ENCODE results near the gene ENTPD2. TPM values are rescaled to one million over a fixed set of nuclear protein-coding genes. Genes with fewer than 3 reads are reported as not detected.

Gene ENTPD2
- total RNA-seq, 2 experiments from 2014 or later: not detected

GRCh38 chr9:137045294-137046087 lies 8.4 kb downstream of the ENTPD2 start:
- Mint-ChIP-seq H3K27me3 (peaks cover 30% of the 10 kb centered on the region), H3K27ac (peak overlapping the region; percentile 54), H3K4me1 (peaks cover 19% of the 10 kb centered on the region), H3K4me3 (peak overlapping the region; percentile 70), H3K36me3 (ENCODE audit: low read depth) (no peaks in the 10 kb centered on the region), H3K9me3 (no peaks in the 10 kb centered on the region)
- DNase-seq: no peak
- CTCF ChIA-PET: interaction anchor here (1.0 to 3.8 kb wide), 11 partner anchors 9 to 258 kb away, joined by 3 to 59 read pairs (median 5); partner anchors contain the start of genes ABCA2, AJM1, FUT7 and SAPCD2
- POLR2A ChIA-PET: no interaction called here

- Mint-ChIP-seq H3K27me3 (peaks cover 24% of the 10 kb centered on the region), H3K36me3 (ENCODE audit: low read depth) (no peaks in the 10 kb centered on the region), H3K4me1 (peaks cover 16% of the 10 kb centered on the region), H3K4me3 (peak overlapping the region; percentile 70), H3K9me3 (no peaks in the 10 kb centered on the region), H3K27ac (peak overlapping the region; percentile 54)
- POLR2A ChIA-PET: no interaction called here
- no peak for DNase-seq
- CTCF ChIA-PET: interaction anchor here (1.0 to 3.8 kb wide), 8 partner anchors 8 to 258 kb away, joined by 3 to 44 read pairs (median 4); partner anchors contain the start of genes ABCA2, AJM1 and SAPCD2
Measured at GRCh38 chr9:137044502-137045177, 9.2 kb downstream of the ENTPD2 start.

GRCh38 chr9:137044037-137044436 lies 9.8 kb downstream of the ENTPD2 start:
- H3K36me3 Mint-ChIP-seq (ENCODE audit: low read depth): no peaks in the 10 kb centered on the region
- POLR2A ChIA-PET: no interaction called here
- CTCF ChIA-PET: interaction anchor here (1.7 to 3.8 kb wide), 3 partner anchors 9 to 201 kb away, joined by 4 to 18 read pairs (median 12); partner anchors contain the start of gene AJM1
- no peak overlapping the region for H3K27ac Mint-ChIP-seq
- H3K9me3 Mint-ChIP-seq: no peaks in the 10 kb centered on the region
- peaks cover 21% of the 10 kb centered on the region for H3K27me3 Mint-ChIP-seq
- no peak for DNase-seq
- H3K4me1 Mint-ChIP-seq: peaks cover 13% of the 10 kb centered on the region
- no peak overlapping the region for H3K4me3 Mint-ChIP-seq

- H3K27ac Mint-ChIP-seq: no peak overlapping the region
- H3K4me3 Mint-ChIP-seq: no peak overlapping the region
- POLR2A ChIA-PET: no interaction called here
Measured at GRCh38 chr9:137042751-137043727, 10.8 kb downstream of the ENTPD2 start.

GRCh38 chr9:137041124-137041523 lies 12.7 kb downstream of the ENTPD2 start:
- peaks cover 10% of the 10 kb centered on the region for H3K4me1 Mint-ChIP-seq
- no peaks in the 10 kb centered on the region for H3K9me3 Mint-ChIP-seq
- peaks cover 6% of the 10 kb centered on the region for H3K27me3 Mint-ChIP-seq
- ChIA-PET CTCF (interaction anchor here (14.0 kb wide), 1 partner anchor 26 kb away, joined by 157 read pairs; the partner anchor contains the start of gene SAPCD2), POLR2A (no interaction called here)
- DNase-seq: no peak
- H3K36me3 Mint-ChIP-seq (ENCODE audit: low read depth): no peaks in the 10 kb centered on the region
- H3K27ac Mint-ChIP-seq: no peak overlapping the region
- no peak overlapping the region for H3K4me3 Mint-ChIP-seq

More at GRCh38 chr9:137042751-137043727, 10.8 kb downstream of the ENTPD2 start:
- CTCF ChIA-PET: interaction anchor here (2.2 to 3.8 kb wide), 2 partner anchors 8 to 13 kb away, joined by 12 to 18 read pairs; no protein-coding TSS in a partner anchor
- H3K36me3 Mint-ChIP-seq (ENCODE audit: low read depth): no peaks in the 10 kb centered on the region
- peaks cover 21% of the 10 kb centered on the region for H3K27me3 Mint-ChIP-seq
- DNase-seq: no peak
- no peaks in the 10 kb centered on the region for H3K9me3 Mint-ChIP-seq
- H3K4me1 Mint-ChIP-seq: peaks cover 13% of the 10 kb centered on the region

- peaks cover 6% of the 10 kb centered on the region for H3K27me3 Mint-ChIP-seq
- H3K27ac Mint-ChIP-seq: no peak overlapping the region
- no peak for DNase-seq
- no peaks in the 10 kb centered on the region for H3K9me3 Mint-ChIP-seq
- peaks cover 11% of the 10 kb centered on the region for H3K4me1 Mint-ChIP-seq
- CTCF ChIA-PET: interaction anchor here (14.0 kb wide), 1 partner anchor 27 kb away, joined by 157 read pairs; the partner anchor contains the start of gene SAPCD2
- POLR2A ChIA-PET: no interaction called here
- no peak overlapping the region for H3K4me3 Mint-ChIP-seq
- H3K36me3 Mint-ChIP-seq (ENCODE audit: low read depth): no peaks in the 10 kb centered on the region
Measured at GRCh38 chr9:137040568-137040967, 13.3 kb downstream of the ENTPD2 start.

GRCh38 chr9:137039611-137040366 lies 14.1 kb downstream of the ENTPD2 start:
- DNase-seq: no peak
- Mint-ChIP-seq H3K27ac (no peak overlapping the region), H3K36me3 (ENCODE audit: low read depth) (no peaks in the 10 kb centered on the region), H3K4me3 (no peak overlapping the region), H3K9me3 (no peaks in the 10 kb centered on the region), H3K4me1 (peaks cover 14% of the 10 kb centered on the region), H3K27me3 (peaks cover 1% of the 10 kb centered on the region)
- ChIA-PET CTCF (interaction anchor here (1.2 to 14.0 kb wide), 2 partner anchors 11 to 28 kb away, joined by 6 to 157 read pairs; partner anchors contain the start of gene SAPCD2), POLR2A (no interaction called here)

GRCh38 chr9:137038916-137039315 lies 14.9 kb downstream of the ENTPD2 start:
- POLR2A ChIA-PET: no interaction called here
- Mint-ChIP-seq H3K36me3 (ENCODE audit: low read depth) (no peaks in the 10 kb centered on the region), H3K9me3 (no peaks in the 10 kb centered on the region), H3K27ac (peak overlapping the region; percentile 57), H3K4me1 (peaks cover 14% of the 10 kb centered on the region), H3K4me3 (no peak overlapping the region), H3K27me3 (no peaks in the 10 kb centered on the region)
- DNase-seq: no peak
- CTCF ChIA-PET: interaction anchor here (0.9 to 14.0 kb wide), 3 partner anchors 10 to 29 kb away, joined by 3 to 157 read pairs (median 6); partner anchors contain the start of gene SAPCD2

- ChIA-PET CTCF (interaction anchor here (0.8 to 14.0 kb wide), 6 partner anchors 8 to 199 kb away, joined by 3 to 157 read pairs (median 5); partner anchors contain the start of genes NPDC1 and SAPCD2), POLR2A (no interaction called here)
- DNase-seq: no peak
- H3K9me3 Mint-ChIP-seq: no peaks in the 10 kb centered on the region
- no peak overlapping the region for H3K27ac Mint-ChIP-seq
- H3K27me3 Mint-ChIP-seq: no peaks in the 10 kb centered on the region
- H3K4me3 Mint-ChIP-seq: no peak overlapping the region
- H3K4me1 Mint-ChIP-seq: peaks cover 25% of the 10 kb centered on the region
- no peaks in the 10 kb centered on the region for H3K36me3 Mint-ChIP-seq (ENCODE audit: low read depth)
Measured at GRCh38 chr9:137037483-137037882, 16.4 kb downstream of the ENTPD2 start.

- POLR2A ChIA-PET: no interaction called here
- Mint-ChIP-seq H3K27ac (no peak overlapping the region), H3K4me1 (peaks cover 29% of the 10 kb centered on the region), H3K9me3 (no peaks in the 10 kb centered on the region), H3K36me3 (ENCODE audit: low read depth) (no peaks in the 10 kb centered on the region), H3K27me3 (no peaks in the 10 kb centered on the region), H3K4me3 (no peak overlapping the region)
- CTCF ChIA-PET: interaction anchor here (0.8 to 14.0 kb wide), 8 partner anchors 8 to 309 kb away, joined by 3 to 157 read pairs (median 5); partner anchors contain the start of genes NPDC1 and SAPCD2
- DNase-seq: no peak
Measured at GRCh38 chr9:137037035-137037434, 16.8 kb downstream of the ENTPD2 start.

- H3K4me3 Mint-ChIP-seq: no peak overlapping the region
- H3K27me3 Mint-ChIP-seq: no peaks in the 10 kb centered on the region
- ChIA-PET POLR2A (no interaction called here), CTCF (interaction anchor here (0.6 to 14.0 kb wide), 44 partner anchors 8 to 308 kb away, joined by 3 to 157 read pairs (median 6); partner anchors contain the start of genes AJM1, C8G, FBXW5 and LCN12)
- no peaks in the 10 kb centered on the region for H3K36me3 Mint-ChIP-seq (ENCODE audit: low read depth)
- no peak for DNase-seq
- no peaks in the 10 kb centered on the region for H3K9me3 Mint-ChIP-seq
- peaks cover 33% of the 10 kb centered on the region for H3K4me1 Mint-ChIP-seq
- H3K27ac Mint-ChIP-seq: no peak overlapping the region
Measured at GRCh38 chr9:137035937-137036336, 17.9 kb downstream of the ENTPD2 start.

Measured in activated CD4-positive, alpha-beta T cell treated with anti-CD3 and anti-CD28 coated beads, Interleukin-2, amount 10 ng/mL, durations not matched to agents 7 days and 5 days (primary cell).